OCI-LY1 (cell line): ENCODE results near the gene HIPK4.

Source experiments
- H2AFZ ChIP-seq: fragments of 200-600 bp; sonication (generic), shearing (Covaris generic); 2 replicates; pipeline ENCODE4 v1.6.0; 2014; ENCODE audit warnings: antibody characterized with exemption, mild to moderate bottlenecking, low read length
- H3F3A ChIP-seq: fragments of 200-600 bp; sonication (generic), shearing (Covaris generic); 2 replicates; pipeline ENCODE4 v1.6.0; 2014; ENCODE audit warnings: mild to moderate bottlenecking, antibody characterized with exemption, low read length, moderate library complexity; ENCODE audit not compliant: insufficient read depth
- H3K27ac ChIP-seq: fragments of 200-600 bp; sonication (generic); 2 replicates; pipeline ENCODE4 v1.5.1; 2014; ENCODE audit warnings: low read length, mixed run types, mild to moderate bottlenecking, low read depth; ENCODE audit not compliant: poor library complexity, severe bottlenecking
- H3K27me3 ChIP-seq: fragments of 200-600 bp; sonication (generic); 2 replicates; pipeline ENCODE4 v1.6.0; 2014; ENCODE audit warnings: antibody characterized with exemption, mild to moderate bottlenecking, low read length, moderate library complexity; ENCODE audit not compliant: insufficient read depth
- H3K36me3 ChIP-seq: fragments of 200-600 bp; sonication (generic); 2 replicates; pipeline ENCODE4 v1.6.1; 2014; ENCODE audit warnings: mild to moderate bottlenecking, antibody characterized with exemption, low read length, moderate library complexity, mixed read lengths; ENCODE audit not compliant: insufficient read depth
- H3K4me1 ChIP-seq: fragments of 200-600 bp; sonication (generic); 2 replicates; pipeline ENCODE4 v1.5.1; 2014; ENCODE audit warnings: mild to moderate bottlenecking, low read length, moderate library complexity; ENCODE audit not compliant: insufficient read depth, severe bottlenecking
- H3K4me2 ChIP-seq: fragments of 200-600 bp; sonication (generic), shearing (Covaris generic); 2 replicates; pipeline ENCODE4 v1.6.1; 2014; ENCODE audit warnings: low read length
- H3K4me3 ChIP-seq: fragments of 200-600 bp; sonication (generic); 2 replicates; pipeline ENCODE4 v1.5.1; 2014; ENCODE audit warnings: low read length, low read depth, mild to moderate bottlenecking, mixed read lengths; ENCODE audit not compliant: poor library complexity, severe bottlenecking
- H3K79me2 ChIP-seq: fragments of 200-600 bp; shearing (Covaris generic); 2 replicates; pipeline ENCODE4 v1.6.1; 2016; ENCODE audit warnings: mixed run types, low read length, mixed read lengths; ENCODE audit not compliant: insufficient read depth
- H3K9ac ChIP-seq: fragments of 200-600 bp; sonication (generic), shearing (Covaris generic); 2 replicates; pipeline ENCODE4 v1.6.1; 2014; ENCODE audit warnings: mild to moderate bottlenecking, low read length, mixed read lengths
- H3K9me2 ChIP-seq: fragments of 200-600 bp; sonication (generic), shearing (Covaris generic); 2 replicates; pipeline ENCODE4 v1.6.1; 2014; ENCODE audit warnings: low read depth, mild to moderate bottlenecking, low read length, mixed read lengths
- H3K9me3 ChIP-seq: fragments of 200-600 bp; shearing (Covaris generic); 2 replicates; pipeline ENCODE4 v1.6.1; 2014; ENCODE audit warnings: low read length, mixed read lengths
- H4K20me1 ChIP-seq: fragments of 200-600 bp; sonication (generic), shearing (Covaris generic); 2 replicates; pipeline ENCODE4 v1.6.0; 2016; ENCODE audit warnings: mild to moderate bottlenecking, low read length; ENCODE audit not compliant: insufficient read depth
- CTCF ChIP-seq: fragments of 200-600 bp; sonication (generic), shearing (Covaris generic); IDR thresholded peaks from 2 replicates; pipeline ENCODE4 v1.5.1; 2017; ENCODE audit warnings: mild to moderate bottlenecking, antibody characterized with exemption, low read length, moderate library complexity, mixed read lengths
- EZH2 ChIP-seq: fragments of 200-600 bp; sonication (generic), shearing (Covaris generic); IDR thresholded peaks from 2 replicates; pipeline ENCODE4 v1.8.0; 2017; ENCODE audit warnings: borderline replicate concordance, mixed run types, mild to moderate bottlenecking, antibody characterized with exemption, low read length, moderate library complexity, mixed read lengths

HIPK4 gene

DNA sequence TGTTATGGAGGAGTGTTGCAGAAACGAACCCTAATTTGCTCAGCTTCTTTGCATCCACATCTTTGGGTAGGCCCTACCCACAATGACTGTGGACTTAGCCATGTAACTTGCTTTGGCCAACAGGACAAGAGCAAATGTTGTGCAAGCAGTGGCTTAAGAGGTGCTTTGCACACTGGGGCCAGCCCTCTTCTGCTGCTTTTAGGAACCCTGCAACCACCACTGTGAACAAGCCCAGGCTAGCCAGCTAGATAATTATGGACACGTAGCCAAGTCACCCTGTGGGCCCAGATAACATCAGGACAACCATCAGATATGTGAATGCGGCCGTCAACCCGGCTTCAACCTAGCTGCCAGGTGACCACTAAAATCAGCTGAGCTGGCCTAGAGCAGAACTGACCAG lies 58.9 kb downstream of the HIPK4 start:
- H3K27ac ChIP-seq: no peak overlapping the region

More for the DNA sequence above, 58.9 kb downstream of the HIPK4 start:
- no peak overlapping the region for H3K4me3 ChIP-seq
- TF ChIP-seq EZH2: no peak
- no peak for TF ChIP-seq CTCF
- H3K9me3 ChIP-seq: no peaks in the 10 kb centered on the region
- peaks cover 86% of the 10 kb centered on the region for H3K36me3 ChIP-seq
- H3K27me3 ChIP-seq: no peaks in the 10 kb centered on the region
- H3K4me2 ChIP-seq: no peak overlapping the region
- no peak overlapping the region for H2AFZ ChIP-seq
- no peaks in the 10 kb centered on the region for H3K79me2 ChIP-seq
- H3K9ac ChIP-seq: no peak overlapping the region
- H3K9me2 ChIP-seq: no peaks in the 10 kb centered on the region
- H3F3A ChIP-seq: no peaks in the 10 kb centered on the region
- H4K20me1 ChIP-seq: no peaks in the 10 kb centered on the region
- no peaks in the 10 kb centered on the region for H3K4me1 ChIP-seq
